Liver (tissue), 9 donors: Measurements from ENCODE around the gene CENPT. TPM values are rescaled to one million over a fixed set of nuclear protein-coding genes. Genes with fewer than 3 reads are reported as not detected.

Source experiments
- DNase-seq: peaks from one replicate; pipeline ENCODE4 v3.0.0-alpha.2; 2017; ENCODE audit warnings: low spot score
- H3K27ac ChIP-seq, 2 donors: one replicate each; pipeline ENCODE4 v1.7.0; 2013; ENCODE audit warnings: inconsistent platforms in 2 of 2, low read length in 2 of 2, control low read depth in 1 of 2, low read depth in 1 of 2, mild to moderate bottlenecking in 1 of 2
- H3K27me3 ChIP-seq, 4 donors: one replicate each; pipeline versions ENCODE4 v1.6.1 to v1.7.0; 2013; ENCODE audit warnings: low read length in 3 of 4, inconsistent platforms in 1 of 4, mild to moderate bottlenecking in 1 of 4, moderate library complexity in 1 of 4; ENCODE audit not compliant: control insufficient read depth in 4 of 4, insufficient read depth in 4 of 4
- H3K36me3 ChIP-seq, 4 donors: one replicate each; pipeline versions ENCODE4 v1.6.1 to v1.7.0; 2013; ENCODE audit warnings: low read length in 3 of 4, mild to moderate bottlenecking in 3 of 4, low read depth in 1 of 4, moderate library complexity in 1 of 4; ENCODE audit not compliant: control insufficient read depth in 4 of 4, insufficient read depth in 3 of 4
- H3K4me1 ChIP-seq, 4 donors: one replicate each; pipeline versions ENCODE4 v1.6.1 to v1.7.0; 2013; ENCODE audit warnings: low read length in 3 of 4, mild to moderate bottlenecking in 3 of 4, moderate library complexity in 1 of 4; ENCODE audit not compliant: control insufficient read depth in 4 of 4, insufficient read depth in 4 of 4
- H3K4me3 ChIP-seq, 3 donors: one replicate each; pipeline versions ENCODE4 v1.6.1 to v1.7.0; 2013; ENCODE audit warnings: low read length in 3 of 3, control low read depth in 1 of 3, low read depth in 1 of 3, mild to moderate bottlenecking in 1 of 3
- H3K9ac ChIP-seq, 2 donors: one replicate each; pipeline ENCODE4 v1.7.0; 2013; ENCODE audit warnings: low read length in 2 of 2, mild to moderate bottlenecking in 2 of 2, moderate library complexity in 2 of 2, control low read depth in 1 of 2, low read depth in 1 of 2
- H3K9me3 ChIP-seq, 4 donors: one replicate each; pipeline versions ENCODE4 v1.6.1 to v1.7.0; 2013; ENCODE audit warnings: low read length in 3 of 4; ENCODE audit not compliant: control insufficient read depth in 4 of 4
- ATF3 ChIP-seq: IDR thresholded peaks from 2 replicates; pipeline ENCODE4 v1.6.1; 2016; ENCODE audit warnings: antibody characterized with exemption
- CTCF ChIP-seq: fragments of 150-350 bp; IDR thresholded peaks from 2 replicates; pipeline ENCODE4 v1.5.1; 2017; ENCODE audit warnings: improper control_type of control experiment, low read depth, low read length; ENCODE audit not compliant: missing input control
- FOXA1 ChIP-seq: IDR thresholded peaks from 2 replicates; pipeline ENCODE4 v1.6.1; 2016; ENCODE audit warnings: antibody characterized with exemption
- FOXA2 ChIP-seq: IDR thresholded peaks from 2 replicates; pipeline ENCODE4 v1.6.1; 2016; ENCODE audit warnings: antibody characterized with exemption
- HNF4A ChIP-seq, 2 donors: conservative IDR thresholded peaks; 2 replicates each; pipeline ENCODE4 v1.6.1; 2016; ENCODE audit warnings: antibody characterized with exemption in 2 of 2, mild to moderate bottlenecking in 2 of 2
- HNF4G ChIP-seq: IDR thresholded peaks from 2 replicates; pipeline ENCODE4 v1.6.1; 2016; ENCODE audit warnings: antibody characterized with exemption
- JUND ChIP-seq, 2 donors: IDR thresholded peaks; 2 replicates each; pipeline ENCODE4 v1.6.1; 2016; ENCODE audit warnings: antibody characterized with exemption in 2 of 2
- RAD21 ChIP-seq, 2 donors: IDR thresholded peaks; 2 replicates each; pipeline ENCODE4 v1.6.1; 2016; ENCODE audit warnings: antibody characterized with exemption in 2 of 2, mild to moderate bottlenecking in 2 of 2
- REST ChIP-seq: IDR thresholded peaks from 2 replicates; pipeline ENCODE4 v1.6.1; 2016; ENCODE audit warnings: antibody characterized with exemption, mild to moderate bottlenecking
- RXRA ChIP-seq, 2 donors: IDR thresholded peaks; 2 replicates each; pipeline ENCODE4 v1.6.1; 2017 to 2018; ENCODE audit warnings: antibody characterized with exemption in 2 of 2, mild to moderate bottlenecking in 1 of 2
- SP1 ChIP-seq: IDR thresholded peaks from 2 replicates; pipeline ENCODE4 v1.6.1; 2018; ENCODE audit warnings: antibody characterized with exemption, mild to moderate bottlenecking
- YY1 ChIP-seq: IDR thresholded peaks from 2 replicates; pipeline ENCODE4 v1.6.1; 2016; ENCODE audit warnings: antibody characterized with exemption, mild to moderate bottlenecking
- ZBTB33 ChIP-seq: IDR thresholded peaks from 2 replicates; pipeline ENCODE4 v1.6.1; 2016; ENCODE audit warnings: antibody characterized with exemption
- WGBS: extraction: QIAGEN DNeasy Blood & Tissue Kit; methylation state at CpG from one replicate; pipeline ENCODE4 v1.1.7; 2013; 5-methylcytosine and 5-hydroxymethylcytosine counted together
- polyA plus RNA-seq, 2 donors: library from polyadenylated mRNA; stranded (reverse) in 1 of 2; unstranded in 1 of 2; fragments of 200-250 nt in 1 of 2; fragments of >200 nt in 1 of 2; fragmentation: Nextera tagmentation in 1 of 2; extraction: Ambion mirVana in 1 of 2; gene quantifications; one replicate each; pipeline versions ENCODE4 v1.2.1 to v1.2.3, GENCODE V29; 2013 to 2015
- total RNA-seq, 2 donors: library from RNA; depleted of rRNA; stranded (reverse); fragments of >200 nt; gene quantifications; one replicate each; pipeline ENCODE4 v1.2.3, GENCODE V29; 2014
- donor health status: healthy.
- donor health status: healthy.
- donor health status: healthy.
- donor health status: healthy.
- donor health status: healthy.

The CENPT gene
- total and polyA plus RNA-seq, 4 donors = 11.4 to 26.9 (median 19.3) TPM

GRCh38 chr16:67884684-67885083 lies 37.2 kb upstream of the CENPT start, which contains the start of gene NRN1L:
Gene NRN1L (plus strand): TSS chr16:67884885. CDS start chr16:67884904, 19 bp downstream.
- no peak within 1 kb of the TSS for H3K4me3 ChIP-seq
- 21% methylated on average over 22 of the region's 22 CpGs for WGBS
- peaks cover 20 to 43% (median 28%) of the 10 kb centered on the region in 4 donors for H3K36me3 ChIP-seq
- DNase-seq = peak; percentile 77
- H3K27me3 ChIP-seq = no peaks in the 10 kb centered on the region
- H3K9ac ChIP-seq = no peak within 1 kb of the TSS
- no peaks in the 10 kb centered on the region for H3K9me3 ChIP-seq
- peaks cover 0 to 21% (median 9%) of the 10 kb centered on the region in 4 donors for H3K4me1 ChIP-seq
- TF ChIP-seq ZBTB33 (no peak), CTCF (no peak), FOXA2 (no peak), REST (no peak), RXRA (IDR thresholded peaks at IDR 0.05) (no peak), ATF3 (no peak), RAD21 (IDR thresholded peaks at IDR 0.05) (peak; percentile 31 to 36), FOXA1 (no peak), JUND (IDR thresholded peaks at IDR 0.05) (no peak), SP1 (peak; percentile 69), HNF4G (no peak), HNF4A (conservative IDR thresholded peaks at IDR 0.05) (no peak)
- H3K27ac ChIP-seq = no peak within 1 kb of the TSS

- no peak overlapping the region for H3K4me3 ChIP-seq
- no peak overlapping the region for H3K27ac ChIP-seq
- DNase-seq = peak; percentile 79
- peaks cover 0 to 21% (median 9%) of the 10 kb centered on the region in 4 donors for H3K4me1 ChIP-seq
- TF ChIP-seq YY1 = no peak
- peak; percentile 80 to 87 for TF ChIP-seq RAD21 (IDR thresholded peaks at IDR 0.05)
- TF ChIP-seq CTCF = peak; percentile 79
- TF ChIP-seq JUND (IDR thresholded peaks at IDR 0.05) = no peak
- no peak for TF ChIP-seq HNF4A (conservative IDR thresholded peaks at IDR 0.05)
- WGBS = 55% methylated on average over 11 of the region's 11 CpGs
- H3K9me3 ChIP-seq = no peaks in the 10 kb centered on the region
- H3K27me3 ChIP-seq = no peaks in the 10 kb centered on the region
- H3K36me3 ChIP-seq = peaks cover 27 to 52% (median 33%) of the 10 kb centered on the region in 4 donors
- H3K9ac ChIP-seq = no peak overlapping the region
Observed at GRCh38 chr16:67883872-67884261, 36.4 kb upstream of the CENPT start.
